Spleen (tissue), 11 donors: ENCODE results near the gene CAPN9. TPM values are rescaled to one million over a fixed set of nuclear protein-coding genes. Genes with fewer than 3 reads are reported as not detected.
"Not testable (repeated sequence)": the region's sequence is repeated elsewhere in the genome, so short reads cannot be mapped to it uniquely, and the experiment has no call there.

ENCODE experiments used
- DNase-seq: peaks from one replicate; pipeline ENCODE4 v3.0.0-alpha.2; 2020
- H3K27ac ChIP-seq, 8 donors: fragments of 200-600 bp; sonication (generic) in 7 of 8; 1 replicate in 4 of 8; 2 replicates in 4 of 8; pipeline versions ENCODE4 v1.5.0 to v1.8.0; 2016 to 2021; ENCODE audit warnings: inconsistent platforms in 4 of 8, mild to moderate bottlenecking in 4 of 8, moderate library complexity in 1 of 8
- H3K27me3 ChIP-seq, 7 donors: fragments of 200-600 bp; sonication (generic) in 6 of 7; replicated peaks in 1 of 7; 1 replicate in 4 of 7; 2 replicates in 3 of 7; pipeline versions ENCODE4 v1.5.0 to v1.8.0; 2016 to 2021; ENCODE audit warnings: inconsistent platforms in 3 of 7, mild to moderate bottlenecking in 1 of 7
- H3K36me3 ChIP-seq, 6 donors: fragments of 200-600 bp; sonication (generic) in 5 of 6; 1 replicate in 4 of 6; 2 replicates in 2 of 6; pipeline versions ENCODE4 v1.5.0 to v1.8.0; 2016 to 2021; ENCODE audit warnings: inconsistent platforms in 2 of 6
- H3K4me1 ChIP-seq, 6 donors: fragments of 200-600 bp; sonication (generic) in 5 of 6; 1 replicate in 3 of 6; 2 replicates in 3 of 6; pipeline versions ENCODE4 v1.5.0 to v1.8.0; 2016 to 2021; ENCODE audit warnings: inconsistent platforms in 3 of 6
- H3K4me3 ChIP-seq, 8 donors: fragments of 200-600 bp; sonication (generic) in 7 of 8; 1 replicate in 4 of 8; 2 replicates in 4 of 8; pipeline versions ENCODE4 v1.5.0 to v1.8.0; 2016 to 2021; ENCODE audit warnings: inconsistent platforms in 4 of 8, mild to moderate bottlenecking in 4 of 8, moderate library complexity in 2 of 8
- H3K9me3 ChIP-seq, 8 donors: fragments of 200-600 bp; sonication (generic) in 7 of 8; 1 replicate in 4 of 8; 2 replicates in 4 of 8; pipeline versions ENCODE4 v1.5.0 to v1.8.0; 2016 to 2021; ENCODE audit warnings: inconsistent platforms in 4 of 8
- CTCF ChIP-seq, 11 experiments: fragments of 200-600 bp in 7 of 11; fragments of 450-650 bp in 4 of 11; sonication (generic) in 4 of 11; IDR thresholded peaks in 8 of 11; conservative IDR thresholded peaks in 3 of 11; 1 replicate in 7 of 11; 2 replicates in 4 of 11; pipeline versions ENCODE4 v1.4.0 to v1.8.0; 2016 to 2021; ENCODE audit warnings: antibody characterized with exemption in 11 of 11, inconsistent platforms in 4 of 11, mild to moderate bottlenecking in 1 of 11
- POLR2A ChIP-seq, 3 donors: fragments of 450-650 bp; IDR thresholded peaks; one replicate each; pipeline ENCODE4 v1.5.1; 2017; ENCODE audit warnings: antibody characterized with exemption in 3 of 3, mild to moderate bottlenecking in 1 of 3
- POLR2AphosphoS5 ChIP-seq, 3 donors: sonication (generic); formaldehyde crosslinking; IDR thresholded peaks; one replicate each; pipeline ENCODE4 v1.5.1; 2017; ENCODE audit warnings: antibody characterized with exemption in 3 of 3
- WGBS, 5 donors: extraction: QIAGEN DNeasy Blood & Tissue Kit in 3 of 5; methylation state at CpG; one replicate each; pipeline versions ENCODE4 v1.1.5 to v1.1.7; 2013 to 2018; 5-methylcytosine and 5-hydroxymethylcytosine counted together
- intact Hi-C: fragments of 100-400 bp; cut with DNase I; formaldehyde crosslinking; loops from one replicate; pipeline ENCODE4 v1.15.0; 2023; ENCODE audit warnings: low total_unique reads
- polyA plus RNA-seq, 3 donors: library from polyadenylated mRNA; stranded (reverse); fragments of 200-250 nt; gene quantifications; one replicate each; pipeline ENCODE4 v1.2.1, GENCODE V29; 2013
- total RNA-seq, 7 donors: library from RNA; depleted of rRNA in 3 of 7; stranded (reverse); fragments of >200 nt in 3 of 7; fragmentation: NEBNext Ultra II Directional in 4 of 7; extraction: Animal tissue kit (Norgen Biotek cat#: 25700) in 4 of 7; gene quantifications; one replicate each; pipeline versions ENCODE4 v1.1.0 to v1.2.1, GENCODE V29; 2016 to 2021
- donor health status: healthy with polysubstance abuse.
- donor health status: DM: no; HTN: no; CAD: no; lungs with moderate emphysema.
- donor health status: DM: no; HTN: no; CAD: no.
- donor health status: Bipolar disorder and iron deficiency.
- donor health status: healthy.
- donor health status: DM: no; HTN: no; CAD: no.
- donor health status: DM: yes; HTN: yes; CAD: no.

CAPN9 gene
- total and polyA plus RNA-seq, 10 donors = 0.05 TPM; not detected in 9

GRCh38 chr1:230713138-230713537, 34.0 kb upstream of the CAPN9 start:
- TF ChIP-seq POLR2AphosphoS5 (IDR thresholded peaks at IDR 0.05) = no peak
- Histone ChIP-seq H3K9me3 (peaks cover 0 to 12% (median 2%) of the 10 kb centered on the region in 8 donors), H3K36me3 (no peaks in the 10 kb centered on the region), H3K4me3 (no peak overlapping the region), H3K27ac (no peak overlapping the region), H3K27me3 (peaks cover 0 to 12% (median 0%) of the 10 kb centered on the region in 7 donors), H3K4me1 (no peaks in the 10 kb centered on the region)
- intact Hi-C loops = no loop called here
- WGBS, 5 donors = 75 to 89% (median 84%) methylated on average over 7 of the region's 7 CpGs
- no peak for DNase-seq

DNA sequence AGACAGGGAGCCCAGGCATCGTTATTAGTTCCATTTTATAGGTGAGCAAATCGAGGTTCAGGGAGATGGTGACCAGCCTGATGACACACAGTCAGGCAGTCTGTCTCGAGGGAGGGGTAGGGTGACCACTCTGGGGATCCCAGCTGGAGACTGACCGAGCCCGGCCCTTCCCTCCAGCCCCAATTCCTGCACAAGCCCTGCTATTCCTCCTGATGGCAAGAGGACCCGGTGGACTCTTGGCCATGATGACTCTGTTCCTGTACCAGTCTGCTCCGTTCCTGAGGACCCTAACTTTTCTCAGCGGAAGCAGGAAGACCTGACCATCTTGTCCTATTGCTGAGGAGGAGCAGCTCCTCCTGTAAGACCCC, 33.7 kb upstream of the CAPN9 start:
- H3K36me3 ChIP-seq = no peaks in the 10 kb centered on the region
- no peak overlapping the region for H3K27ac ChIP-seq
- TF ChIP-seq POLR2AphosphoS5 (IDR thresholded peaks at IDR 0.05) = no peak
- no peak for TF ChIP-seq CTCF (IDR thresholded peaks at IDR 0.05 in 8 of 11, conservative IDR thresholded peaks at IDR 0.05 in 3 of 11)
- no peak for TF ChIP-seq POLR2A (IDR thresholded peaks at IDR 0.05)
- H3K9me3 ChIP-seq = peaks cover 0 to 12% (median 2%) of the 10 kb centered on the region in 8 donors
- DNase-seq = no peak
- H3K27me3 ChIP-seq = peaks cover 0 to 12% (median 0%) of the 10 kb centered on the region in 7 donors
- intact Hi-C loops = no loop called here
- H3K4me1 ChIP-seq = no peaks in the 10 kb centered on the region
- no peak overlapping the region for H3K4me3 ChIP-seq
- 78 to 91% (median 81%) methylated on average over 8 of the region's 8 CpGs for WGBS, 5 donors

DNA sequence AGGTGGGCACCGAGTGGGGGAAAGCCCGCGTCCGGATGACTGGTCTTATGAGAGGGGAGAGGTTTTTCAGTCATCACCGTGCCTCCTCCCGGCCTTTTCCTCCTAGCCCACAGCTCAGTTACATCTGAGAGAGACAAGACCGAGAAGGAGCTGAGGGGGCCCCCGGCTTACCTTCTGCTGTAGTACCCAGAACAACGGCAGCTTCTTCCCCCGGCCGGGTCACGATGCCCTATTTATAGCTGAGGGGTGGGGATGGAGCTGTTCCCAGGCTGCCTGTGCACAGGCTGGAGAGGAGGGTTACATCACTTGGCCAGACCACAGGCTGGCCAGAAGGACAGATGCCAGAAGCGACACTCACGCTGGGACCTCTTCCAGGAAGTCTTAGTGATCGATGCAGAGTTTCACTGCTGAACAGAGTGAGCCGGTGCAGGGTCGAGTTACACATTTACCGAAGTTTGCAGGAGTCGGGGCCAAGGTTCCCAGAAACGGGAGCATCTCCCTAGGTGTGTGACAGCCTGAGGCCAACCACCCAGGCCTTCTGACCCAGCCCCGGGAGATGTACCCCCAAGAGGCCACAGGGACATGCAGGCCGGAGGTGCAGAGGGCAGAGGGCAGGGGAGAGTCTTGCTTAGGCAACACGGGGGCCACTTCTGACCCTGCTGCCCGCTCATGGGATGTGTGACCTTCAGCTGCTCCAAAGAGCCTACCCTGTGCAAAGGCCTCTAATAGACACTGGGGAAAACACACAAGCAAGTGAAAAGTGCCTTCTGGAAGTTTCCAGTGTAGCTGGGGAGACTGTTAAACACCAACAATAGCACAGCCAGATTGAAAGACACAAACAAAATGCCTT, 33.0 kb upstream of the CAPN9 start, which contains the start of gene AGT:
TSS of gene AGT (minus strand) at position 208 of the 850 bp plus-strand sequence. CDS start 3,299 bp downstream, outside the sequence.
- Histone ChIP-seq H3K4me3 (no peak within 1 kb of the TSS), H3K27ac (no peak within 1 kb of the TSS), H3K27me3 (peaks cover 0 to 12% (median 0%) of the 10 kb centered on the region in 7 donors), H3K9me3 (peaks cover 0 to 12% (median 2%) of the 10 kb centered on the region in 8 donors), H3K36me3 (no peaks in the 10 kb centered on the region), H3K4me1 (no peaks in the 10 kb centered on the region)
- WGBS, 5 donors = 50 to 65% (median 51%) methylated on average over 18 to 24 of the region's 24 CpGs
- DNase-seq = no peak
- TF ChIP-seq POLR2AphosphoS5 (IDR thresholded peaks at IDR 0.05) = peak in 1 of 3 donors; percentile 18
- TF ChIP-seq CTCF (IDR thresholded peaks at IDR 0.05 in 8 of 11, conservative IDR thresholded peaks at IDR 0.05 in 3 of 11) = no peak
- intact Hi-C loops = no loop called here

- H3K4me3 ChIP-seq = no peak overlapping the region
- 73 to 94% (median 85%) methylated on average over 3 of the region's 3 CpGs for WGBS, 5 donors
- no peaks in the 10 kb centered on the region for H3K36me3 ChIP-seq
- intact Hi-C loops = no loop called here
- peaks cover 0 to 12% (median 0%) of the 10 kb centered on the region in 7 donors for H3K27me3 ChIP-seq
- no peak for DNase-seq
- H3K9me3 ChIP-seq = peaks cover 0 to 12% (median 2%) of the 10 kb centered on the region in 8 donors
- H3K27ac ChIP-seq = no peak overlapping the region
- TF ChIP-seq POLR2A (IDR thresholded peaks at IDR 0.05) = no peak
- TF ChIP-seq CTCF (IDR thresholded peaks at IDR 0.05 in 8 of 11, conservative IDR thresholded peaks at IDR 0.05 in 3 of 11) = no peak
- no peak for TF ChIP-seq POLR2AphosphoS5 (IDR thresholded peaks at IDR 0.05)
- H3K4me1 ChIP-seq = no peaks in the 10 kb centered on the region
Measured at GRCh38 chr1:230715510-230715909, 31.7 kb upstream of the CAPN9 start.

- Histone ChIP-seq H3K9me3 (peaks cover 0 to 12% (median 4%) of the 10 kb centered on the region in 8 donors), H3K27me3 (peaks cover 0 to 12% (median 0%) of the 10 kb centered on the region in 7 donors)
- DNase-seq, H3K36me3 ChIP-seq, H3K4me1 ChIP-seq, intact Hi-C loops, H3K4me3 ChIP-seq, H3K27ac ChIP-seq: not testable (repeated sequence)
- 45 to 86% (median 75%) methylated on average over 3 of the region's 3 CpGs for WGBS, 5 donors
Measured at GRCh38 chr1:230716453-230716852, 30.7 kb upstream of the CAPN9 start.
